H54 (cell line): ENCODE data around the gene PRSS56.

Source experiments
- DNase-seq: peaks from one replicate; pipeline ENCODE4 v3.0.0; 2011; ENCODE audit warnings: low spot score, mixed read lengths; ENCODE audit not compliant: insufficient read length
- FAIRE-seq: peaks from 3 replicates; lab custom pipeline; 2011; peaks lifted over from hg19 to GRCh38; lab: Jason Lieb, UNC
- POLR2A ChIP-seq: IDR thresholded peaks from 2 replicates; pipeline ENCODE4 v1.6.1; 2011; ENCODE audit warnings: low read depth, mild to moderate bottlenecking, low read length

Gene PRSS56

GRCh38 chr2:232483311-232483922 lies 36.8 kb upstream of the PRSS56 start:
- no peak for FAIRE-seq
- no peak for DNase-seq
- no peak for TF ChIP-seq POLR2A

GRCh38 chr2:232483923-232484627 lies 36.1 kb upstream of the PRSS56 start:
- no peak for FAIRE-seq
- TF ChIP-seq POLR2A: no peak

DNA sequence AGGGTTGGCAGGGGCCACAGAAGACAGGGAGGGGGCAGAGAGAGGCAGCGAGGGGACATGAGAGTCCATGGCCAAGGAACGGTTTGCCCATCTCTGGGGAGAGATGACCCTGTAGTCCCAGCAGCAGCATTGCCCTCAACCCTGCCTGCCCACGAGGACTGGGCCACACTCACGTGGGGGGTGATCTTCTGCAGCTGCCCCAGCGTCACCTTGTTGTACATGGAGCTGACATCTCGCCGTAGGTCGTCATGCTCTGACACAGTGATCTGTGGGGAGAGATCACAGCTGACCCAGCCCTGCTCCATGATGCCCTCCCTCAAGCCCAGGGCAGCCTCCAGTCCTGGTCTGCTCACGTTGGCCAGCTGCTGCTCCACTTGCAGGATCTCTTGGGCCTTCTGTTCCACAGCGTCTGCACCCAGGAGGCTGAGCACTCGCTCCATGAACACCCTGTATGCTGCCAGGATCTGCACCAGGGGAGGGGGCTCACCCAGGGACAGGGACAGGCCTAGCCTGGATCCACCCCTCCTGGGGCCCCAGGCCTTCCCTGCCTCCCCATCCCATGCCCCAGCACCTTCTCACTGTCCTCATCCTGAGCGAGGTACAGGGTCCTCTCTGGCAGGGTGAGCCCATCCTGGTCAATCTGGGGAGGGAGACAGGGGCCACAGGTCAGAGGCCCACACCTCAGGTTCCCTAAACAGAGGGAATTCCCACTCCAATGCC lies 35.4 kb upstream of the PRSS56 start:
- FAIRE-seq: no peak

More at GRCh38 chr2:232483923-232484627, 36.1 kb upstream of the PRSS56 start:
- no peak for DNase-seq

GRCh38 chr2:232485348-232485756 lies 34.8 kb upstream of the PRSS56 start:
- DNase-seq: no peak
- no peak for TF ChIP-seq POLR2A
- no peak for FAIRE-seq

More for the DNA sequence above, 35.4 kb upstream of the PRSS56 start:
- no peak for TF ChIP-seq POLR2A
- DNase-seq: no peak

- no peak for DNase-seq
- no peak for FAIRE-seq
Measured at GRCh38 chr2:232485757-232486557, 34.2 kb upstream of the PRSS56 start.

GRCh38 chr2:232486558-232487384 lies 33.4 kb upstream of the PRSS56 start:
- TF ChIP-seq POLR2A: no peak
- FAIRE-seq: no peak
- no peak for DNase-seq

More at GRCh38 chr2:232485757-232486557, 34.2 kb upstream of the PRSS56 start:
- TF ChIP-seq POLR2A: no peak

GRCh38 chr2:232487385-232488096 lies 32.6 kb upstream of the PRSS56 start, which contains the start of gene ECEL1:
ECEL1 (minus strand) TSS chr2:232487834; CDS start chr2:232486653, 1,181 bp downstream.
- DNase-seq: no peak
- no peak for FAIRE-seq
- no peak for TF ChIP-seq POLR2A

GRCh38 chr2:232488097-232488711 lies 32.0 kb upstream of the PRSS56 start:
- no peak for TF ChIP-seq POLR2A
- DNase-seq: no peak
- no peak for FAIRE-seq

DNA sequence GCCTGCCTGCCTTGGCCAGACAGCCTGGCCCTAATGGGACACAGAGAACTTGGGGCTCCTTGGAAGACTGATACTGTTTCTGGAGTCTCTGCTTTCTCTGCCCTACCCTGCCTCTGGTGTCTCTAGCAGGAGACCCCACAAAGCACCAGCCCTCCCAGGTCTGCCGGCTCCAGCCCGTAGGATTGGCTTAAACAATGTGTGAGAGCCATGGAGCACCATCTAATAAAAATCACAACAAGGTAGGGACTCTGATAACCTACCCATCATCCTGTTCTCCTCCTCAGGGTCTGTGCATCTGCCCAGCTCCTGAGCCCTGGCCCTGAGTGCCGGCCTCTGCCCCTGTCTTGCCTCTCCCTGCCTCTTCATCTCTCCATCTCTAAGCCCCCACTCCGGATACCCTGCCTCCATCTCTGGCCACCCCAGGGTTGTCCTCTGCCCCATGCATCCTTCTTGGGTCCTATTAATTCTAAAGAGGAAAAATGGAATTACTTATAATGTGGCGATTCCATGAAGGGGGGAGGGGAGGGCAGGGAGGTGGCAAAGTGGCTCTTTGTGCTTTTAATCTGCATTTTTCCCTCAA lies 31.4 kb upstream of the PRSS56 start:
- FAIRE-seq (no peak), DNase-seq (no peak)
- TF ChIP-seq POLR2A: no peak

GRCh38 chr2:232489516-232490220 lies 30.5 kb upstream of the PRSS56 start:
- FAIRE-seq (no peak), DNase-seq (no peak)
- no peak for TF ChIP-seq POLR2A
